HG02588 (cell line): ENCODE measurements around the gene DDX54.
"Not testable (repeated sequence)": the region's sequence is repeated elsewhere in the genome, so short reads cannot be mapped to it uniquely, and the experiment has no call there.

Experiments used
- ATAC-seq: cut with Tn5 transposase; IDR thresholded peaks from one replicate; pipeline ENCODE4 v1.9.1; 2021; ENCODE audit warnings: mild to moderate bottlenecking, moderate library complexity; ENCODE audit not compliant: unreplicated experiment

The DDX54 gene

DNA sequence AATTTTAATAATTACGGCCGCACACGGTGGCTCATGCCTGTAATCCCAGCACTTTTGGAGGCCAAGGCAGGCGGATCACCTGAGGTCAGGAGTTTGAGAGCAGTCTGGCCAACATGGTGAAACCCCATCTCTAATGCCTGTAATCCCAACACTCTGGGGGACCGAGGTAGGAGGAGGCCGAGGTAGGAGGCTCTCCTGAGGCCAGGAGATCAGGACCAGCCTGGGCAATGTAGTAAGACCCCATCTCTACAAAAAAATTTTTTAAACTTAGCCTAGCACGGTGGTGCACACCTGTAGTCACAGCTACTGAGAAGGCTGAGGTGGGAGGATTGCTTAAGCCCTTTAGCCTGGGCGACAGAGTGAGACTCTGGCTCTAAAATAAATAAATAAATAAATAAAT is 41.3 kb downstream of the DDX54 start:
- no peak for ATAC-seq

DNA sequence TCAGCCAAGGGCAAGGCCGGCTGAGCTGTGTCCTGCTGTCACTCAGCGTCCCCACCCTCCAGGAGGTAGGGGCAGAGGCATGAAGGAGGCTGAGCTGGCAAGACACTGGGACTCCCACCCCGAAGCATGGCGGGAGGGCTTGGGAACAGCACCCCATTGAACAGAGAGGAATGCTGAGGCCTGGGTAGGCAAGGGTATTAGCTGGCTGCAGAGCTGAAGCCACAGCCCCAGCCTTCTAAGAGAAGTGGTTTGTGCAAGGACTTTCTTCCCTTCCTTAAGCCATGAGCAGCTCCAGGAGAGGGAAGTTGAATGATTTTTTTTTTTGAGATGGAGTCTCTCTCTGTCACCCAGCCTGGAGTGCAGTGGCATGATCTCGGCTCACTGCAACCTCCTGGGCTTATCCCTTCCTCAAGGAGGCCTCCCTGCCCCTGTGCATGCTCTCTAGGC is 42.4 kb downstream of the DDX54 start:
- no peak for ATAC-seq

DNA sequence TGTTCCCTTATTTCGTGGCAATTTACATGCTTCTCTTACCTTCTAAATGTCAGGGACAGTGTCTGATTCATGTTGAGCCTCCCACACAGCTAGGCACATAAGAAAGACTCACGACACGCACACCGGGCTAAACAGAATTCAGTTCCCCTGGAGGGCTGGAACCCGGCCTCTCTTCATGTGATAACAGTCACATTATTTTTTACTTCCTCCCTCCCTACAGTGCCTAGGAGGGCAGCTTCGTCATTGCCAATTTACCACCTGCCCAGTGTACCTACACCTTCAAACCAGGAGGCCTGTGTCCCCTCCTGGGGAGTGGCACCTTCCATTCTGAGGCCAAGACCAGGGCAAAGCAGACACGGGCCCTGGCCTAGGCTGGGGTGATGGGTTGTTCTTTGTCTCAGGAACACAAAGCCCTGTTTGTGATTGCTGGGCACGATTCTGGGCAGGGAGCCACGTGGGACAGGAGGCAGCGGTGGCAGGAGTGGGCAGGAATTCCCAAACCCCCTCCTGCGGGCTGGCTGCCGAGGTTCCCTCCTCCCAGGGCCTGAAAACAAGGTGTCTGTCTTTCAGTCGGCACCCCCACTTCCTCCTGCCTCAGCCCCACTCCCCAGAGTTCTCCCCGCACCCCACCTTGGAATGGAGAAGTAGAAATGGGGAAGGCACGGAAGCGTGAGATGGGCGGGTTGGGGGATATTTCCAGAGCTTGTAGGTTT is 42.9 kb downstream of the DDX54 start:
- ATAC-seq, result no peak

DNA sequence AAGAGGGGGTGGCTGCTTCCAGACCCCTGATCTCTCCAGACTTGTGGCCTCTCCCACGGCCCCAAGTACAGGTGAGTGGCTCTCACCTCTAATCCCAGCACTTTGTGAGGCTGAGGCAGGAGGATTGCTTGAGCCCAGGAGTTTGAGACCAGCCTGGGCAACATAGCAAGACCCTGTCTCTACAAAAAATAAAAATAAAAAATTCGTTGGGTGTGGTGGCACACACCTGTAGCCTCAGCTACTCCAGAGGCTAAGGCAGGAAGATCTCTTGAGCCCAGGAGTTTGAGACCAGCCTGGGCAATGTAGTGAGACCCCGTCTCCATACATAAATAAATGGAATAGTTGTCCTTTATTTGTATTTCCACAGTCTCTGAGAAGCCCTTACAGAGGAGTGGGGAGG is 43.6 kb downstream of the DDX54 start:
- not testable (repeated sequence) for ATAC-seq

DNA sequence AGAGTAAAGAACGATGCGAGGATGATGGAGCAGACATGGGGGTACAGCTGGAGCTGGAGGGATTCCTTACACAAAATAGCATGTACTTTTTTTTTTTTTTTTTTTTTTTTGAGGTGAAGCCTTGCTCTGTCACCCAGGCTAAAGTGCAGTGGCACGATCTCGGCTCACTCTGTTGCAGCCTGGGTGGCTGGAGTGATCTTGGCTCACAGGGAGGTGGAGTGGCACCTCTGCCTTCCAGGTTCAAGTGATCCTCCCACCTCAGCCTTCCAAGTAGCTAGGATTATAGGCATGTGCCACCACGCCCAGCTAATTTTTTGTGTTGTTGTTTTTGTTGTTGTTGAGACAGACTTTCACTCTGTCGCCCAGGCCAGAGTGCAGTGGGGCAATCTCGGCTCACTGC is 44.6 kb downstream of the DDX54 start:
- ATAC-seq, result no peak

DNA sequence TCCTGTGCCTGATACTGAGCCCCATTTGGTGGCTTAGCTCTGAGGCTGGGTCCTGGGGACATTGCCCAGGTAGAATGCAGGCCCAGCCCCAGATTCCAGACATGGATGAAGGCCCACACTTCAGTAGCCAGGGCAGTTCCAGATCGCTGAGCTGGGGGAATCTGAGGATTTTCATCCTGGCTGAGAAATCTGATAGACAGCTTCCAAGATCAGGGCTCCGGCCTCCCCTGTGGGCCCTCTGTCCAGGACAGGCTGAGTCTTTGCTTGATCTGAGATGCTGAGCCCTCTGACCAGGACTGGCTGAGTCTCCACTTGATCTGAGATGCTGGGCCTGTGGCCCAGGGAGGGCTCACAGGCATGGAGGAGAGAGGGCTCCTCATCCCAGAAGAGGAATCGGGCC is 46.5 kb downstream of the DDX54 start:
- ATAC-seq, result no peak

DNA sequence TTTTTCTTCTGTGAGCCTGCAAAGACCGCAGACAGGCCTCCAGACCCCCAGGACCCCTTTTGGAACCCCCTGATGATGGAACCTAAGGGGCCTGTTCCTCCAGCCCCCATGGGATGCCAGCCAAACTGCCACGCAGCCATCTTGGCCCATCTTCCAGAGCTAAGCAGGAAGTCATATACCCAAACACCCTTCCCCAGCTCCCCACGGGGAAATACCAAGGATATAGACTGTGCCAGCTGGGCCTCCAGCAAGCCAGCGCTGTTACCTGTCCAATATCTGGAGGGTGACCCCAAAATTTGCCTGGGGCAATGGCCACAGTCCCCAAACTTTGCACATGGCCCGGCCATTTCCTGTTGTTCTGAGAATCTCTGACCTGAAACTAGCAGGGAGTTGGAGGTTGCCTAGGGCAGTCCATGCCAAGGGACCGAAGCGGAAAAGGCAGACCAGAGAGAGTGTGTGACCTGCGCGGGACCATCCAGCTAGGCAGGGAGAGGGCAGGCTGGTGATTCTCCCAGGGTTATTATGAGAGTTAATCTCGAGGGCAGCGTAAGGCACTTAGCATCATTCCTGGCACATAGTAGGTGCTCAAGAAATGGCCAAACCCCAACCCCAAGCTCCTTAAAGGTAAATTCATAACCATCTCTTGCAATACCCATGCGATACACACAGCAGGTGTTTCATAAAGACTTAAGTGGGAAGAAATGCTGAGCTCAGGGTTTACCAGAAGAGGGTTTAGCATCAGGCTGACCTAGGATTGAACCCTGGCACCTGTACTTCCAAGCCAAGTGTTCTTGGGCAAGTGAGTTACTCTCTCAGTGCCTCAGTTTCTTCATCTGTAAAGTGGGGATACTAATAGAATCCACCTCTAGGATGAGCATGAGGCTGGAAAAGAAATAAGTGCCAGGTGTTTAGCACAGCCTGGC is 47.2 kb downstream of the DDX54 start:
- ATAC-seq, result no peak

DNA sequence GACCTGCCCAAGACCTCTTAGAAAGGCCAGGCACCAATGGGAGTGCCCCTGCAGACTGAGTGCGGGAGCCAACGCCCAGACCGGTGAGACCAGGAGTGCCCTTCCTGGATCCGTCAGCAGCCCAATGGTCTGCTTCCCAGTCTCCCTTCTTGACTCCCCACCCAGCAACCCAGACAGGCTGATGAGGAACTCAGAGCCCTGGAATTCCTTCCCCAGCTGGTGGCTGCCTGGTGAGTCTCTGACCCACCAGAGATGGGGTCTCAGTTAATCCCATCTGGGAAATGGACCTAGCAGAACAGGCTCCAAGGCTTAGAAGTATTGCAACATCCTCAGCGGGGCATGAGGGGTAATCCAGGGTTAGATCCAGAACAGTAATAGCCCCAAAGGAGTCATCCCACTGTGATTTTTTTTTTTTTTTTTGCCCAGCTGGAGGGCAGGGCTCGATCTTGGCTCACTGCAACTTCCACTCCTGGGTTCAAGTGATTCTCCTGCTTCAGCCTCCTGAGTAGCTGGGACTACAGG is 48.2 kb downstream of the DDX54 start:
- ATAC-seq, result no peak

DNA sequence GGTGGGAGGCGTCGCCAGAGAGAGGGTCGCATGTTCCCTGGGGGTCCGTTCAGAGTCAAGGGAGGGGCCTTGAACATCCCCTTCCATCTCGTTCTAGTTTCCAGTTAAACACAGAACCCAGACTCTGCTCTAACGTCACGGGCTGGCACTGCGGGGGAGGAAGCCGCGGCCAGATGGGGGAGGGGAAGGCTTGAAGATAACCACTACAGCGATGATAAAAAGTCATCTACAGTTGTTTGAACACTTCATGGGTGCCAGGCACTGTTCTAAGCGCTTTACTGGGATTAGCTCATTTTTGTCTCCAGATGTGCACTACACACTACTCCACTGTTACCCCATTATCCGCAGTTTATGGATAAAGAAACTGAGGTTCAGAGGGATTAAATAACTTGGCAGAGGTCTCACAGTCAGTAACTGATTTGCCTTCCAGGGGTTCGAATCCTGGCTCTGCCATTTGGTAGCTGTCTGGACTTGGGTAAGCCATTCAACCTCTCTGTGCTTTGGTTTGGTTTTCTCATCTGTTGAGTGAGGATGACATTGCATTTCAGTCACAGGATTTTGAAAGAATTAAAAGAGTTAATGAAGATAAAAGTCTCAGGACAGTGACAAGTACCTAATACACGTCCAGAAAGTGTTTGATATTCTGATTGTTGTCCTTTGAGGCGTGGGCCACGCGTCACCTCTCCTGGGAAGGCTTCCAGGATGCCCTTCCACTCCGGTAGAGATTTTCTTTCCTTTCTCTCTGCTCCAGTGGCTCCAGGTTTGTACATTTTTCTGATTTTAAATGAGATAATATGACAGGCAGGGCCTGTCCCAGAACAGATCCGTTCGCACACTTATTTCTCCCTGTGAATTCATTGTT is 48.9 kb downstream of the DDX54 start:
- ATAC-seq, result no peak

DNA sequence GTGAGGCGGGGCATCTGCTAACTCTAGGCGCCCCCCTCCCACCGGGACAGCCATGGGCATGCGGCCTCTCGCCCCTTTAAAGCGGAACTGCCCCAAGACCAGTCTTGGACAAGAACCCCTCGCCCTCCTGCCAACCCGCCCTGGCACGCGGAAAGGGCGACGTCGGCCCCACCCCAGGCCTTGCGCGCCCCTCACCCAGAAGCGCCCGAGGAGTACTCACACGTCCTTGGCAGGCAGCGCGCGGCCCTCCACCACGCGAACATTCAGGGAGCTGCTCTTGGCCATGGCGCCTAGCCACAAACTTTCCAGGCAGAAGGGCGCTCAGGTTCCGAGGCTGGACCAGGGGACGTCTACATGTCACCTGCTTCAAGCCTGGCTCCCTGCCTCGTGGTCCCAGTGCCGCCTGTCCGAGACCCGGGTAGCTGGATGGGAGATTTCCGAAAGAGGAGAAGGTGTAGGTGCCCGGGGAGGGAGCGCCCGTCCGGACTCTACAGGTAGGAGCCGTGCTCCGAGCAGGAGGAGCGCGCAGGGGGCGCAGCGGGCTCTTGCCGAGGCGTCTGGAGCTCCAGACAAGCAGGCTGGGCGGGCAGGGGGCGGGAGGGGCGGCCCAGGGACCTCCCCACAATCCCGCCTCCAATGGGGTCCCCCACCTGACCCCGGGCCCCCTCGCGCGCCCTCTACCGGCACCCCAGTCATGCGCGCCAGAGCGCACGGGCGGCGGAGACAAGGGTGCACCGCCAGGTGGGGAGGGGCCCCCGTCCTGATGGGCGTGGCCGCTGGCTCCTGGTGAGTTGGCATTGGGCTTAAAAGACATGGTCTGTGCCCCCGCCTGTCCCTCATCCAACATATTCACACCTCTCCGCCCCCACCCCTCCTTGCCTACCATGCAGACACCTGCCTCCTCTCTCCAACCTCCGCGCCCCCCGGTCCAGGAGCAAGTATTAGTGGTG is 49.8 kb downstream of the DDX54 start, which contains the start of gene RASAL1:
TSS of gene RASAL1 (minus strand) at position 584 of the 950 bp plus-strand sequence. CDS start at position 285, 299 bp downstream.
- no peak for ATAC-seq

DNA sequence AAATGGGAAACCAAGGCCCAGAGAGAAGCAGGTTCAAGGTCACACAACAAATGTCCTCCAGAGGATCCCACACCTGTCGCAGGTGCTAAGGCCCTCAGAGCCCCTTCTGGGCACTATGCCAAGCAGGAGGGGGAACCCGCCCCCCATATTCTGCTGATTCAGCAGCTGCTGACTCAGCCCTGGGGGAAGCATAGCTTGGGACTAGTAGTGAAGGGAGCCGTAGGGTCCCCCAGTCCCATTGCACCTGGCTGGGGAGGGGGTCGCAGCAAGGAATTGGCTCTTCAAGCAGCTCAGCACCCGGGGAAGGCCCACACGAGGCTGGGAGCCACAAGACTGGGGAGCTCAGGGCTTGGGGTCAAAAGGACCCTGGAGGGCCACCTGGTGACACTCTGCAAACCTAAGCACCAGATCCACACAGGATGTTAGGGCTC is 50.7 kb downstream of the DDX54 start:
- no peak for ATAC-seq

DNA sequence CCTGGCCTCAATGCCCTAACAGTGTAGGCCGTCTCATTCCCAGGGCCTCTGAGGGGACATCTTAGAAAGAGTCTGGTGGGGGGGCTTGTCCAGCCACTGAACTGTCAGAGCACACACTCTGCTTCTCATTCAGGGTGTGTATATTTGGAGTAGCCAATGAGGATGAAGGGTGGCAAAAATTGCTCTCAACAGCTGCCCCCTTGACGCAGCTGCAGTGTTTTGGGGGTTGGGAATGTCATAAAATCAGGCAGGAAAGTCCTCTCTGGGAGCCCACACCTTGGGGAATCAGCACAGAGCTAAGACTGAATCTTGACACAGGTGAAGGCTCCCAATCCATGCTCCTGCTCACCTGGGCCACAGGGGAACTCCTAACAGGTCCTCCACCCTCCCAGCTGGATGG is 51.2 kb downstream of the DDX54 start:
- no peak for ATAC-seq

DNA sequence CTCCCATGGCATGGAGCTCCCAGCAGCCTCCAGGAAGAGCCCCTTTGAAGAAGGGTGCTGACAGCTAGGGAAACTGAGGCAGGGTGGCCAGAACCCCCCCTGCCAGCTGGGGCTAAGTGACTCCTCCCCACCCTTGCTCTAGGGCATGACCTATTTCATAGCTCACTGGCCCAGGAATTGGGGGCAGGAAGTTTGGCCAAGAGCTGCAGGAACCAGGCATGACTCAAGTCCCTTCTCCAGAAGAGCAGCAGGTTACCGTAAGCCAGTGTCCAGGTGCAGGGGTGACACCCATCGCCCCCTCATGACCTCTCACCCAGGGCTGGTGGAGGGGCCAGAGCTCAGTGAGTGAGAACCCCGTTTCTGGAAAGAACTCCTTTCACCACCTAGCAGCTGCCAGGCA is 51.6 kb downstream of the DDX54 start:
- ATAC-seq, result no peak

DNA sequence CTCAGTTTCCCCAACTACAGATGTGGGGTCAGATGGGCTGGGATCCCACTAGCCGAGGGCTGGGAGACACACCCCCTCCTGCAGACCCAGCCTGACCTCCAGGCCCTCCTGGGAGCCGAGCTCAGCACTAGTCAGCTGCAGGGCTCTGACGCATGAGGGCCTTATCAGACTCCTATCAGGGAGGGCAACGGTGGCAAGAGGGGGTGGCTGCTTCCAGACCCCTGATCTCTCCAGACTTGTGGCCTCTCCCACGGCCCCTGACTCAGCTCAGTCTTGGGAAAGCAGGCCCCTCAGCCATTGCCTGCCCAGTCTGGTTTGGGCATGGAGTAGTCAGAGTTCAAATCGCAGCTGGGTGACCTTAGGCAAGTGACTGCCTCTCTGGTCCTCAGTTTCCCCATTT is 52.2 kb downstream of the DDX54 start:
- ATAC-seq, result no peak

DNA sequence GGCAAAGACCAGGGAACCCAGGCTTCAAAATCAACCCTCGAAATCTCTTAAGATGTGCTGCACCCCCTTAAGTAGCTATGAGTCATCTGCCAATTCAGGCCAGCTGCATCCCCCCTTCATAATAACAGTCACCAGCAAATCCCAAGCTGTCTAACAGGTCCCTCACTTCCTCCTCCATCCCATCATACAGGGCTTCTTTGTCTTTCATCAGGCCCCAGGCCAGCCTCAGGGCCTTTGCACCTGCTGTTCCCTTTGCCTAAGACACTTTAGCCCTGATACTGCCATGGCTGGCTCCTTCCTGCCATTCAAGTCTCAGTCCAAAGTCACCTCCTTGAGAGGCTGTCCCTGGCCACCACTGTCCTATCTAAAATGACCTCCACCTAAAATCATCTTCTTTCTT is 53.7 kb downstream of the DDX54 start:
- no peak for ATAC-seq

DNA sequence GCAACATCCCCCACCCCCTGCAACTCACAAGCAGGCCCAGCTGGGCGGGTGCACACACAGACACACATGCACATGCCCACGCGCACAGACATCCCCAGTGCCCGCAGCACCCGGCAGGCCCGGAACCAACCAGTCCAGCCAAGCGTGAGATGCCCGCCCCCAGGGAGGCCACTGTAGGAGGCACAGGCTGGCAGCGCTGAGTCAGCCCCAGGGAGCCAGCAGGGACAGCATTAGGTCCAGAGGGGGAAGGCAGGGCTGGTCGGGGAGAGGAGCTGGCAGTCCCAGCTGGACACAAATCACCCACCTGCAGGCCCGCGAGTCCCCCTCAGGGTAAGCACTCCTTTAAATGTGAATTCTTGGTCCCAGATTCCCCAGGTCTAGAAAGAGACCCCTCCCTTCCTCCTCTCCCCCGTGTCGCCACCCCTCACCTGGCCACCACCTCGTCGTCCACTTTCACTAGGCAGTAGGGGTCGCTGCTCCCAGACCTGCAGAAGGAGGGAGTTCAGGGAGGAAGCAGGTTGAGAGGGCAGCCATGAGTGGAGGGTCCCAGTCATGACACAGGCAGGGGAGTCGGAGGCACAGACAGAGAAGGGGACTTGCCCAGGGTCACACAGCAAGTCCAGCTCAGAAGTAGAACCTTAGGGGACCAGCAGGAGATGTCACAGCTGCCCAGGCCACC is 54.7 kb downstream of the DDX54 start:
- ATAC-seq, result no peak

DNA sequence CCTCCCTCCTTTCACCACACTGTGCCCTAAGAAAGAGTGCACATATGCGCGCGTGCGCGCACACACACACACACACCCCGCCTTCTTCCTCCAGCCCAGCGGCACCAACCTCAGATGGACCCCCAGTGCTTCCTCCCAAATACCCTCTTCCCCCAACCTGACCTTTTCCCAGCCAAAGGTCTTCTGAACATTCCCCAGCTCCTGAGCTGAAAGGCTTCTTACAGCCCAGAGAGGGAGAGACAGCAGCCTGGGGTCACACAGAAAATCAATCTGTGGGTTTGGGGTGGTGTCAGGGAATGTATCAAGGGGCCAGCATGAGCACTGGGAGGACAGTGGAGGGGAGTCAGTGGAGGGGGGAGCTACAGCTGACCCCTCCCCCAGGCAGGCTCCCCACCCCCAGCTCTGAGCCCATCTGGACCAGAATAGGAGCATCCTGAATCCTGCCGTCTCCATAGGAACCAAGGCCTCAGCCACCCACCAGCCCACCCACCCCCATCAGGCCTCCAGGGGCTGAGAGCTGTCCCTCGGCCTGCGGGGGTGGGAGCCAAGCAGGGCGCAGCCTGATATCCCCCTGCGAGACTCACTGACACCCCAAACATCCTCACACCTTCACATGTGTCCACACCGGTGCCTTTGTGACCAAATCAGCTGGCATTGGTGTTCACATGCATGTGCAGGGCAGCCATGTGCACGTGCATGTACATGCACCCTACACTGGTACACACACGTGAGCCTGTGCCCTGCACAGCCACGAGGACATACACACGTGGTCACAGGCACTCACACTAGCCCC is 55.4 kb downstream of the DDX54 start:
- no peak for ATAC-seq
